AG08396 (cell line): ENCODE measurements around the gene TMEM269.
A peak's percentile ranks its signal among the peaks of the same experiment; 100 is the strongest.
"Not testable (repeated sequence)": the region's sequence is repeated elsewhere in the genome, so short reads cannot be mapped to it uniquely, and the experiment has no call there.

Experiments
- DNase-seq: peaks from one replicate; pipeline ENCODE4 v3.0.0; 2012; ENCODE audit warnings: low spot score, mixed read lengths

TMEM269 gene

DNA sequence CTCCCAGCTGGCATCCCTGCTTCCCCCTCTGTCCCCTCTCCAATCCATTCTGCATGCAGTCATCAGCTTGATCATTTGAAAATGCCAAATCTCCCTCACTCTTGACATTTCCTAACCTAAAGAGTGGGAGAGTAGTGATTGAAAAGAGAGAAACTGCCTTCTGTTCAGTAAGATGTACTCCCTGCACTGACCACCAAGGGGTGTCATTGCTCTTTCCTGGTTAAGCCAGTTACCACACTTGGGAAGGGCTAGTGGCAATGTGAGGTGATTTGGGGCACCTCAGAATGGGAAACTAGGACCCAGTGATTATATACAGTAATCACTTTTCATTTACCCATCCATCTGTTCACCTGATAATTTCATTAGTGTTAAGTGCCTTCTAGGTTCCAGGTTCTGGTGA, 6.9 kb upstream of the TMEM269 start:
- peak; percentile 75 for DNase-seq

DNA sequence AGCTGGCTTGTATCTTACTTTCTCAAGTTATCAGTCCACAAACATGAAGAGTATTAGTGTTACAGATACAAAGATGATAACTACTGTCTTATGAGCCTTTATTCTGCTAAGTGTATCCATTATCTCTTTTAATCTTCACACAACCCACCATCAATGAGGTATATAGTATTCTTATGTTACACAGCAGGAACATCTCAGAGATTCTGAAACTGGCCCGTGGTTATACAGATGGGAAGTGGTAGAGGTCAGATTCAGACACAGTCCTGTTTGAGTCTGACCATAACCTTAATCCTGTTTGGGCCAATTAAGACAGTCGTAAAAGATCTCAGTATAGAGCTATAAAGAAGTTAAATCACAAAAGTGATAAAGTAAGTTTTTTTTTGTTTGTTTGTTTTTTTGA, 5.1 kb upstream of the TMEM269 start:
- no peak for DNase-seq

DNA sequence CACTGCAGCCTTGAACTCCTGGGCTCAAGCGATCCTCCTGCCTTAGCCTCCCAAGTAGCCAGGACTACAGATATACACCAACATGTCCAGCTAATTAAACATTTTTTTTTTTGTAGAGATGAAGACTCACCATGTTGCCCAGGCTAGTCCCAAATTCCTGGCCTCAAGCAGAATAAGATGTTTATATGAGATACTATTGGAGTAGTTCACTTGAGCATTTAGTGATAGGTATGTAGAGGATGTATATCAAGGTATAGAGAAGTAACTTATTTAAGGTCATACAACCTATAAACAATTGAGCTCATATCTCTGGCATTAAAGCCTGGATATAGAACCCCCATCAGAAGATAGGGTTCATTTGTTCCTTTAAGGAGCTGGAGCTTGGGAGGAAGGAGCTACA, 4.6 kb upstream of the TMEM269 start:
- DNase-seq = no peak

DNA sequence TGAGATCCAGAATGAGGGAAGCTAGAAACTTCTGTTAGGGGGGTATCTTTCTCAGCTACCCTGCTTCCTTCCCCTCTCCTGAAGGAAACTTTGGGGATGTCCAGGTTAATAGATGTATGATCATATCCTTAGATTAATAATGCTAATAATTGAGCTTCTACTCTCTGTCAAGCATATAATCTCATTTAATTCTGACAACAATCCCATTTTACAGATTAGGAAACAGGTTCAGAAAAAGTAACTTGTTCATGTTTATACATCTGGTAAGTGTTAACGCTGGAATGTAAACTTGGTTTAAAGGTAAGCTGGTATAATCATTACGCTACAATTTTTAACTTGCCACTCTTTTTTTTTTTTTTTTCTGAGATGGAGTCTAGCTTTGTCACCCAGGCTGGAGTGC, 1.7 kb upstream of the TMEM269 start:
- DNase-seq = no peak

DNA sequence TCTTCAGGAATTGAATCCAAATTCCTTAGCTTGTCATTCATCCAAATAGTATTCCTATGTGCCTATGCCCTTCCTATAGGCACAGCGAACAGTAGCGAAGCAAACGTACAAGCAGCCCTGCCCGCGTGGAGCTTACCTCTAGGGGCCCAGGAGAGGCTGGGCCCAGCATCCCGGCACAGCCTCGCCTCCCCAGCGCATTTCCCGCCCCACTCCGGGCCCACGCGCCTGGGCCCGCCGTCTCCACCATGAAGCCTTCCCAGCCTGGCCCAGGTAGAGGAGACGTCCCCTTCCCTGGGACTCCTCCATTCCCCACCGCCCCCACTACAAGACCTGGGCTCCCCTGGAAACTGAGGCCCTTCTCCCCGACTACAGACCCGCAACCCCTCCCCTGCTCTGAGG, 245 bp upstream of the TMEM269 start:
- no peak for DNase-seq

DNA sequence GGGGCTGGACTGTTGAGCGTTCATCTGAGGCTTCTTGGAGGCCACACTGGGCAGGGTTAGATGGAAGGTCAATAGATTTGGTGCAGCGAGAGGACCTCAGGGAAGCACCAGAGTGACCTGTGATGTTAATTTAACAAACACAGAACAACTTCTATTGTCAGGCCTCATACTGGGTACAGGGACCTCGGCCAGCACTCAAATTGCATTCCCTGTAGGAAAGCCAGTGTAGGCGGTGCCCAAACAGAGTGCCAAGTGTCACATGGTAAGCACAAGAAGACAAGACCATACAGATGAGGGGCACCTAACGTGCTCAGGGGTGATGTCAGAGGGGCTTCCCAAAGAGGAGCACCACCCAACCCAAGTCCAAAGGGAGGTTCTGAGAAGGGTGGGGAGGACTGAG, 1.3 kb downstream of the TMEM269 start:
- no peak for DNase-seq

DNA sequence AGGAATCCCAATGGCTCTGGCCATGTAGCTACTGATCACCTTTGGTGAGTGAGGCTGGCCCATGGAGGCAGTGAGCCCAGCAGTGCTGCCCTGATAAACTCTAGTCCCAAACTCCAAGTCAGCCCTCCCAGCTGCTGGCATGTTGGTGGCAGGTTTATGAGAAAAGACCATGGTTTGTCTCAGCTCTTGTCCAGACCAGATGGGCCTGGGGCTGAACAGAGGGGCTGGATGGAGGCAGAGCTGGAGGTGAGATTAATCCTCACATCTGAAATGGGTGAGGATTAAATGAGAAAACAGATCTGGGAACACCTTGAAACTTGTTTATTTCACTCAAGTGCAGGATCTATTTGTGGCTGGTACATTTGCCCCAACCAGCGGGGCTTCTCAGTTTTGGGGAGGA, 3.2 kb downstream of the TMEM269 start:
- DNase-seq = no peak

DNA sequence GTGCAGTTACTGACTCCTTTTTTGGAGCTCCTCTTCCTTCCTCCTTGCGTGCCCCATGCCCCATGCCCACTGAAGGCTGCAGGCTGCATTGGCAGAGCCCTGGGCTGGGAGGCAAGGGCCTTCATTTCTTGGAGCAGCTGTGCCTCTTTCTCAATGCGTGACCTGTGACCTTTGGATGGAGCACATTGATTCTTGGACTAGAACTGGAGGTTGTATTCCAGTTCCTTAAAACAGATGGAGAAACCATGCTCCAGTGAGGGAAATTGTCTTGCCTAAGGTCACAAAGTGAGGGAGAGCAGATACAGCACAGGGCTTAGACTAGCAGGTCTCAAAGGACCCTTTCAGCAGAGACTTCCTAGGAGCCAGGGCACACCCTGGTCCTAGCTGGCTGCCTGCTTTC, 9.0 kb downstream of the TMEM269 start:
- DNase-seq = no peak

DNA sequence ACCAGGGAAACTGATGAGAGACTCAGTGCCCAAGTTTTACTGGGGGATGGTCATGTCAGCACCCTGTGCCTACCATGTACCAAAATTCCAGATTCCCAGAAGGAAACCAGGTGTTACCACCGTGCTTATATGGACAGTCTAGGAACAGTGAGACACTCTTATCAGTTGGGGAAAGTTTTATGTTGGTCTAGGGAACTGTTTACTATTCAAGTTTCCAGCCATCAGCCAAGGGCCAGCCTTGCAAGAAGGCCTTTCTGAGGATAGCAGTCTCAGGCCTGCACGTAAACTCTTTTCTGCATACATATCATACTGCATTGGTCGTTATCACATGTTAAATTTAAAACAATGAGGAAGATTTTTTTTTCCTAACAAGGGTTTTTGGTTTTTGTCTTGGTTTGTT, 12.6 kb downstream of the TMEM269 start:
- no peak for DNase-seq

DNA sequence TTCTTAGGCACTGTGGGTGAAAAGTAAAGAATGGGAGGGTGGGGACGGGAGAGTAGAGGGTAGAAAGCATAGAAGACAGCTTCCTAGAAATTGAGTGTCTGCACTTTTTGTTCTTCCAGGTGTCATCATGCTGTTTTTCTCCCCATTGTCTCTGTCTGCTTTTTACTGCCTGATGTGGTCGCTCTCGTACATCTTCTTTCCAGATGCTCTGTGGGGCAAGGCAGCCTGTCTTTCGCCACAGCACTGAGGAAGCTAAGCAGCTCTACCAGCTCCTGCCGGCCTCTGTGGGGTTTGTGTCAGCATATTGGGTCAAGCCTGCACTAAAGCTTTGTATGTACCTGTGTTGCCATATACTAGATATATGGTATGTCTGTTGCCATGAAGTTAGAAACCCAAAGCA, 13.2 kb downstream of the TMEM269 start:
- no peak for DNase-seq

DNA sequence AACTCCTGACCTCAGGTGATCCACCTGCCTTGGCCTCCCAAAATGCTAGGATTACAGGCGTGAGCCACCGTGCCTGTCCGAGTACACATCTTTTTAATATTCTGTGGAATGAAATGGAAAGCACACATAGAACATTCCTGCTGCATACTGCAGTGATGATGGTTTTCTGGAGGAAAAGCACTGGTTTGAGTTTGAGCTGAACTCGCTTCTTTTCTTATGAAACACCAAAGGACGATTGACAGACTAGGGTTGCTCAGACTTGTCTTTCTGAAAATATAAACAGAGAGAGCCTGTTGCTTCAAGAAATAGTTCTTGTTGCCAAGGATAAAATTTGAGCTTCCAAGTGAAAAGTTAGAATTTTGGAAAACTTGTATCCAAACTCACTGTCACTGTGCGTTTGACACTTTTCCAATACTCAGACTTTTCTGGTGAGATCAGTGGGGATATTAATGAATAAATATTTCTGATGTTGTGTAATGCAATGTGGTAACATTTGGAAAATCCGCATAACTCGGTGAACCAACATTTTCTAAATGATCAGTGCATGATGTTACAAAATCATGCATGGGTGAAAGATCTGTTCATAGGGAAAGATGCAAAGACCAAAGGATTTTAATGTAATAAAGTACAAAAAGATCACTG, 17.2 kb downstream of the TMEM269 start:
- no peak for DNase-seq

DNA sequence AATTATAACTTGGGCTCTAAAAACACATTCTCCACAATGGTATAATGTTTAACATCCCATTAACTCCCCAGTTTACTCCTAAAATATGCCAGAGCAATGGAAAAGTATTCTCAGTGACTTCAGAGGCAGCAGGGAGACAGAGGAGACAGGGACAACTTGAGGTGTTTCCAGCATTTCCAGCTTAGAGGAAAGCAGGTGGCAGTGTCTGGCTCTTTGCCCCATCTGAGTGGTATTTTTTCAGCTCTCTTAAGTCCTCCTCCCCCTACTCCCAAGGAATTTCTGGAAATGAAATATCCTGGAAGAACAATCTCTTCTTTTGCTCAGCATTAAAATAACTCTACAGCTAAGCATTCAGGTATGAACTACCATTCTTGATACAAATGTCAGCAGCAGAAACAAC, 21.4 kb downstream of the TMEM269 start:
- no peak for DNase-seq

DNA sequence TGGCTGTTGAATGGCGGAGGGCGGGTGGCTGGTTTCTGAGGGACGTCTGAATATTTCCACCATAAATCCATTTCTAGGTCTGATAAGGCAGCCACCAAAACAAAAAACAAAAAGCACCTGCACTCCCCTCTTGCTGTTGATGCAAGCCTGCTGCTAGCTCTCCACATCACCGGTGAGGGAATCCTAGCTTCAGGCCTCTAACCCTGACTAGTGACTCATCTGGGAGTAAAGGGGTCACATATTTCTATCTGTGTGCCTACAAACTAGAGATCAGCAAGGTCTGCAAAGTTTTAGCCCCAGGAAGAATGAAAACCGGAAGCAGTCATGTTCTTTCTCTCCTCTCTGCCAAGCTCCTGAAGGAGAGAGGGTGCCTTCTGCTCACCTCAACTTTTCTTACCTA, 21.8 kb downstream of the TMEM269 start:
- no peak for DNase-seq

DNA sequence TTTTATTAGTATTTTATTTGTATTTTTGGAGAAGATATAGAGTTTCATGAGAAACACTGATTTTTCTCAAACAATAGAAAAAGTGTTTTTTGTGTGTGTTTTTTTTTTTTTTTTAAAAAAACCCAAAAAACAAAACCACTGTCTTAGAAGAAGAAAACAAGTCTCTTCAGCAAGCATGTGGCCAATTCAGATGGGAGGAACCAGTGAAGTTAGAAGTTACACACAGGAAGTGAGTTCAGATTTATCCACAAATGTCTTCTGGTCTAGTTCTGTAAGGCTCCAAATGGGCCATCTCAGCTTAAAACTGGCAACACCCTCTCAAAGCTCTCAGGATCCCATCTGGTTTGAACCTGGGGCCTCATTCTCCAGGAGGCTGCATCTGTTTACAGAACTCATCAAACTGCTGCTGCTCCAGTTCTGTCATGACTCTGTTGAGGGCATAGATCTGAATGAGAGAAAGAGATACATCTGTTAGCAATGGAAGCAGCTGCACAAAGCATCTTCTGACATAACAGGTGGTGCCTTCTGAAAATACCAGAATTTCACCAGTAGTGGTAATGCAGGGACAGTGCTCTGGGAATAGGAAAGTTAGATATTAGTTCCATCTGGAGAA, 22.4 kb downstream of the TMEM269 start:
- DNase-seq = no peak

DNA sequence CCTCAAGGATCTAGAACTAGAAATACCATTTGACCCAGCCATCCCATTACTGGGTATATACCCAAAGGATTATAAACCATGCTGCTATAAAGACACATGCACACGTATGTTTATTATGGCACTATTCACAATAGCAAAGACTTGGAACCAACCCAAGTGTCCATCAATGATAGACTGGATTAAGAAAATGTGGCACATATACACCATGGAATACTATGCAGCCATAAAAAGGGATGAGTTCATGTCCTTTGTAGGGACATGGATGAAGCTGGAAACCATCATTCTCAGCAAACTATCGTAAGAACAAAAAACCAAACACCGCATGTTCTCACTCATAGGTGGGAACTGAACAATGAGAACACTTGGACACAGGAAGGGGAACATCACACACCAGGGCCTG, 30.0 kb downstream of the TMEM269 start:
- DNase-seq = not testable (repeated sequence)

DNA sequence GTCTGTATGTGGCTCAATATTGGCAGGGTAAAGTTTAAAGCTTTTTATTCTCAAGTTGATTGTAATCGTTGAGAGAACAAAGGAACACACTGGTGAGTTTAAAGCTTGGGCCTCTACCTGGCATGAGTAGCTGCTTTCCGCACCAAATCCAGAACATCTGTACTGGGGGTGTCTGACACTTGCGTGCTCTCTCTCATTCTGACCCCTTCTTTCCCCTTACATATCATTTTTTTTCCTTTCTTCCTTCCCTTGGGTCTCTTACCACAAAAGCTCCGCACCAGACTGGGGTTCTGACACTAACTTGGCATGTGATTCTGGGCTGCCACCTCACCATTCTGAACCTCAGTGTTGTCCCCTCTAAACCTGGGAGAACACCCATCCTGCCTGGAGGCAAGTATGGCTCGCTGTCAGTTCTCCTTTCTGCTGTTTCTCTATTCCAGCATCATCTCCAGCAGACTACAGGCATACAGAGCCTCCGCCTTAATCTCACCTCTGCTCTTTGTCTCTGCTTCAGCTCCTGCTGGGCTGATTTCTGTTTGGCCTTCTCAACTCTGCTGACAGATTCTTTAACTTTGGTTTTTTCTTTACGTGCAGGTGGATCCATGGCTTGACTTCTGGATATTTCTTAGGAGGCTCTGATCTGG, 31.3 kb downstream of the TMEM269 start:
- DNase-seq = no peak

DNA sequence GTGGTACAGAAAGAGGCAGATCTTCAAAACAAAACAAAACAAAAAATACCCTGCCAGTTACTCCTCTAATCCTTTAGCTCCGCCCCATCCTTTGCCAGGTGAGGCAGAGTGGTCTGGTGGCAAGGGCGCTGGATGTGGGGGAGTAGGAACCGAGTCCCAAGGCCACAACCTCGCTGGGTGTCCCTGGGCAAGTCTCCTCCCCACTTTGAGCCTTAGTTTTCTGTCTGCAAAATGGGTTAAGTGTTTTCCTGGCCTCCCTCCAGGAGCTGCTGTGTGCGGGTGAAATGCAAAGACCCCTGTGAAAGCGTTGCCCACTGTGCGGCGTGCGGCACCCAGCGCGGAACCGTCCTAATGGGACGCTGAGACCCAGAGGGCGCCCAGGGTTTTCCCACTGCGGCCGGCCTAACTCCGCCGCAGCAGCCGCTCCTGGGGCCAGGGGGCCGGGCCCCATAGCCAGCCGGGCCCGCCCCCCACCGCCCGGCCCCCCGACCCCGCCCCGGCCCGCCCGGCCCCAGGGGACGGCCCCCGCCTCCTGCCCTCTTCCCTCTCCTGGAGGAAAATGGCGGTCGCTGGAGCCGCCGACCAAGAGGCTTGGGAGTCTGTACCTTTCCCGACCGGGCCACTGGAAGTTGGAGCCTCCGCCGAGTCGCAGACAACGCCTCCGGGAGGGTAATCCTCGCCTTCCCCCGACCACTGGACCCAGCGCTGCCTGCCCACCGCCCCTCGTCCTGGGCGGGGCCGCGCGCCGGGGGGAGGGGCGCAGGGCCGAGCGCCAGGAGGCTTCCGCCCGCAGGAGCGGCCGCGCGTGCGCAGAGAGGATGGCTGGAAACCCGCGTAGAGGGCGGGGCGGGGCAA, 32.0 kb downstream of the TMEM269 start, which contains the start of the genes ERMAP and SVBP:
ERMAP (plus strand) TSS at position 538 of the 855 bp plus-strand sequence. CDS start 13,327 bp downstream, outside the sequence.
SVBP (minus strand) TSS at position 813 of the 855 bp plus-strand sequence. CDS start 853 bp downstream, outside the sequence.
- DNase-seq = peak; percentile 99

DNA sequence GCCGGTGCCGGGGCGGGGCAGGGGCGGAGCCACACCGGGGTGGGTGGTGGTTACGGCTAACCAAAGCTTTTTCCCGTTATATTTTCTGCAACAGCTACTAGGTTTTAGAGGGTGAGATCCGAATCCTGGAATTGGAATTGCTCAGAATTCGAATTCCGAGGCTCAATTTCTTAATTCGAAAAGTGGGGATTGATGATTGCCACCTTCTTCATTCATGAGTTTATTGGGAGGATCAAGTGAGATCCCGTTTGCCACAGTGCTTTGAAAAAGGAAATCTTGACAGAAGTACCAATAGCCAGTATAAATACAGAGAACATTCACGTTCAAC, 32.6 kb downstream of the TMEM269 start:
- DNase-seq = no peak

DNA sequence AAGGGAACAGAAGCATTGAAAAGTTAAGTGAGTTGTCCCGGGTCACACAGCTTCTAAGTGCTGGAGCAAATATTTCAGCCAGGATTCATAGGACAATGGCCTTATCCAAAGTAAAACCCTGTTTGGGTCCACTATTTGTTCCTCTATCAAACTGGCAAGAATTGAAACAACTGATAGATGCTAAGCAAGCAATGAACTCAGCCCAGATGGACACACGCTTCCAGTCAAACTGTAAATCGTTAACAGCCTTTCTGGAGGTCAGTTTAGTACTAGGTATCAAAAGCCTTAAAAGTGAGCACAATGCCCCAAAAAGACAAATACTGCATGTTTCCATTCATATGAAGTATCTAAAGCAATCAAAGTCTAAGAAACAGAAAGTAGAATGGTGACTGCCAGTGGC, 33.2 kb downstream of the TMEM269 start:
- no peak for DNase-seq

DNA sequence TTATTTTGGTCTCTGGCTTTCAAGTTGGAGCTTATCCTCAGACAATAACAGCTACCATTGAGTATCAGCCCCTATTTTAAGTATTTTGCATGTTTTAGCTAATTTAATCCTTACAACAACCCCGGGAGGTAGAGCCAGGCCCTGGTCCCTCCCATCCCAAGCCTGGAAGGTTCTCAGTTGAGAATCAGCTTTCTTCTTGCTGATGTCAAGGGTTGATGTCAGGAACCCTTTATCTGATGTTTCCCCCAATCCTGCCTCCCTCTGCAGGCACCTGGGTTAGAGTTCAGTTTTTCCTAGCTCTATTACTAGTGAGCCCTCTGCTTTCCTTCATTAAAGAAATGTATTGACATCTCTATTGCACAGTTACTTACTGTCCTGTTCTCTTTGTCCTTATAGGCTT, 36.0 kb downstream of the TMEM269 start:
- DNase-seq = no peak

DNA sequence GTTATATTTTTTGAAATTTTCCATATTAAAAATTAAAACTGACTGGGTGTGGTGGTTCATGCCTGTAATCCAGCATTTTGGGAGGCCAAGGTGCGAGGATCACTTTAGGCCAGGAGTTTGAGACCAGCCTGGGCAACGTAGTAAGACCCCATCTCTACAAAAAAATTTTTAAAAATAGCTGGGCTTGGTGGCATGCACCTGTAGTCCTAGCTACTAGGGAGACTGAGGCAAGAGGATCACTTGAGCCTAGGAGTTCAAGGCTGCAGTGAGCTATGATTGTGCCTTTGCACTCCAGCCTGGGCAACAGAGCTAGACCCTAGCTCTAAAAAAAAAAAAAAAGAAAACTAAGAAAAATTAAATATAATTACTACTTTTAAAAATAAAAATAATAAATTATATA, 36.9 kb downstream of the TMEM269 start:
- DNase-seq = no peak

DNA sequence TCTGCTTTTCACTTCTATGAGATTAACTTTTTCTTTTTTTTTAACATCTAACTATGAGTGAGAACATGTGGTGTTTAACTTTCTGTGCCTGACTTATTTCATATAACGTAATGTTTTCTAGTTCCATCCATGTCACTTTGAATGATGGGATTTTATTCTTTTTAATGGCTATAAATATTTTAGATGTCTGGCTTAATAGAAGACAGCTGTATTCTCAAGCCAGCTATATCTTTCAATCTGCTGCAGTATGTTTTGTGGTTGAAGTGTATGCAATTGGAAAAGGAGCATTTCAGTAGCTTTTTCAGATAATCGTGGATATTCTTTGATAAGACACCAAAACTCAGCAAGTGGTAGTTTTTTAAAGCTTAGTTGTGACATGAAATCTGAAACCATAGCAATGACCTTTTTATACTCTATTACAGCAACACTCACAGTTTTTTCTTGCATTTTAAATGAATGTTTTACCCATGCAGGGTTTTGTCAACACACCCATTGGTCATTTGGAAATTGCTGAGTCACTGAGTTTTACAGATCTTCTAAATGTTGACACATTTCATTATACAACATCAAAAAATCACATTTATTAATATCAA, 38.1 kb downstream of the TMEM269 start:
- DNase-seq = peak; percentile 30
